Vagina (tissue), 2 donors: ENCODE results near the gene C10orf90. TPM values are rescaled to one million over a fixed set of nuclear protein-coding genes. Genes with fewer than 3 reads are reported as not detected.
"Not testable (repeated sequence)": the region's sequence is repeated elsewhere in the genome, so short reads cannot be mapped to it uniquely, and the experiment has no call there.

Source experiments
- DNase-seq, 2 donors: peaks; one replicate each; pipeline ENCODE4 v3.0.0-alpha.2; 2017; ENCODE audit errors: extremely low spot score in 2 of 2
- H3K27ac ChIP-seq: fragments of 200-600 bp; sonication (generic); one replicate; pipeline ENCODE4 v1.5.1; 2019
- H3K27me3 ChIP-seq: fragments of 200-600 bp; sonication (generic); one replicate; pipeline ENCODE4 v1.5.1; 2019
- H3K36me3 ChIP-seq, 2 donors: fragments of 200-600 bp; sonication (generic); one replicate each; pipeline ENCODE4 v1.5.1; 2017 to 2019
- H3K4me1 ChIP-seq: fragments of 200-600 bp; sonication (generic); one replicate; pipeline ENCODE4 v1.5.1; 2019
- H3K4me3 ChIP-seq, 2 donors: fragments of 200-600 bp; sonication (generic); 1 replicate in 1 of 2; 2 replicates in 1 of 2; pipeline ENCODE4 v1.5.1; 2016 to 2019
- H3K9me3 ChIP-seq: fragments of 200-600 bp; sonication (generic); one replicate; pipeline ENCODE4 v1.5.1; 2019
- CTCF ChIP-seq, 3 experiments: fragments of 450-650 bp in 2 of 3; fragments of 200-600 bp in 1 of 3; sonication (generic) in 1 of 3; IDR thresholded peaks; one replicate each; pipeline ENCODE4 v1.5.1; 2017 to 2019; ENCODE audit warnings: antibody characterized with exemption in 3 of 3, mild to moderate bottlenecking in 2 of 3, moderate library complexity in 2 of 3
- POLR2A ChIP-seq, 2 donors: fragments of 450-650 bp; IDR thresholded peaks; one replicate each; pipeline ENCODE4 v1.6.1; 2017; ENCODE audit warnings: antibody characterized with exemption in 2 of 2, mild to moderate bottlenecking in 2 of 2, moderate library complexity in 2 of 2
- POLR2AphosphoS5 ChIP-seq, 2 donors: sonication (generic); formaldehyde crosslinking; IDR thresholded peaks; one replicate each; pipeline ENCODE4 v1.9.0; 2017; ENCODE audit warnings: antibody characterized with exemption in 2 of 2, mild to moderate bottlenecking in 2 of 2, low read depth in 1 of 2; ENCODE audit not compliant: insufficient read depth in 1 of 2
- intact Hi-C: fragments of 100-400 bp; cut with DNase I; formaldehyde crosslinking; loops from one replicate; pipeline ENCODE4 v1.15.1; 2023
- total RNA-seq: library from RNA; depleted of rRNA; stranded (reverse); fragments of >200 nt; gene quantifications from one replicate; pipeline ENCODE4 v1.2.3, GENCODE V29; 2016

C10orf90 gene
- total RNA-seq, 1 donor from 2014 or later = not detected

GRCh38 chr10:126563361-126563760 lies 107.1 kb downstream of the C10orf90 start:
- TF ChIP-seq CTCF (IDR thresholded peaks at IDR 0.05) (no peak), POLR2A (IDR thresholded peaks at IDR 0.05) (no peak), POLR2AphosphoS5 (IDR thresholded peaks at IDR 0.05; ENCODE audit: insufficient read depth in 1 of 2, low read depth in 1 of 2) (no peak)
- intact Hi-C loops = no loop called here
- Histone ChIP-seq H3K27me3 (no peaks in the 10 kb centered on the region), H3K27ac (no peak overlapping the region), H3K4me3 (no peak overlapping the region), H3K36me3 (no peaks in the 10 kb centered on the region), H3K4me1 (no peaks in the 10 kb centered on the region), H3K9me3 (no peaks in the 10 kb centered on the region)
- DNase-seq = no peak

- H3K27ac ChIP-seq = no peak overlapping the region
- no peaks in the 10 kb centered on the region for H3K36me3 ChIP-seq
- TF ChIP-seq CTCF (IDR thresholded peaks at IDR 0.05) (no peak), POLR2AphosphoS5 (IDR thresholded peaks at IDR 0.05; ENCODE audit: insufficient read depth in 1 of 2, low read depth in 1 of 2) (no peak), POLR2A (IDR thresholded peaks at IDR 0.05) (no peak)
- H3K4me1 ChIP-seq = no peaks in the 10 kb centered on the region
- no peaks in the 10 kb centered on the region for H3K27me3 ChIP-seq
- no peak for DNase-seq
- no peaks in the 10 kb centered on the region for H3K9me3 ChIP-seq
- H3K4me3 ChIP-seq = no peak overlapping the region
- intact Hi-C loops = no loop called here
Observed at GRCh38 chr10:126561921-126562680, 108.4 kb downstream of the C10orf90 start.

- no peak overlapping the region for H3K27ac ChIP-seq
- DNase-seq = no peak
- H3K4me3 ChIP-seq = peak overlapping the region in 1 of 2 donors; percentile 19
- intact Hi-C loops = no loop called here
- H3K36me3 ChIP-seq = no peaks in the 10 kb centered on the region
- no peaks in the 10 kb centered on the region for H3K9me3 ChIP-seq
- H3K27me3 ChIP-seq = no peaks in the 10 kb centered on the region
- TF ChIP-seq POLR2A (IDR thresholded peaks at IDR 0.05) (no peak), POLR2AphosphoS5 (IDR thresholded peaks at IDR 0.05; ENCODE audit: insufficient read depth in 1 of 2, low read depth in 1 of 2) (no peak), CTCF (IDR thresholded peaks at IDR 0.05) (no peak)
- no peaks in the 10 kb centered on the region for H3K4me1 ChIP-seq
Observed at GRCh38 chr10:126561294-126561920, 109.1 kb downstream of the C10orf90 start.

GRCh38 chr10:126558881-126559280 lies 111.6 kb downstream of the C10orf90 start:
- Histone ChIP-seq H3K27me3 (no peaks in the 10 kb centered on the region), H3K9me3 (no peaks in the 10 kb centered on the region), H3K4me1 (no peaks in the 10 kb centered on the region), H3K4me3 (no peak overlapping the region), H3K36me3 (no peaks in the 10 kb centered on the region), H3K27ac (no peak overlapping the region)
- intact Hi-C loops = no loop called here
- no peak for DNase-seq
- TF ChIP-seq CTCF (IDR thresholded peaks at IDR 0.05) (no peak), POLR2A (IDR thresholded peaks at IDR 0.05) (no peak), POLR2AphosphoS5 (IDR thresholded peaks at IDR 0.05; ENCODE audit: insufficient read depth in 1 of 2, low read depth in 1 of 2) (no peak)

- Histone ChIP-seq H3K27ac (no peak overlapping the region), H3K36me3 (no peaks in the 10 kb centered on the region), H3K9me3 (no peaks in the 10 kb centered on the region), H3K4me1 (no peaks in the 10 kb centered on the region), H3K4me3 (no peak overlapping the region), H3K27me3 (no peaks in the 10 kb centered on the region)
- DNase-seq = no peak
- TF ChIP-seq POLR2AphosphoS5 (IDR thresholded peaks at IDR 0.05; ENCODE audit: insufficient read depth in 1 of 2, low read depth in 1 of 2) (no peak), CTCF (IDR thresholded peaks at IDR 0.05) (no peak)
- intact Hi-C loops = no loop called here
Observed at GRCh38 chr10:126551202-126551601, 119.3 kb downstream of the C10orf90 start.

GRCh38 chr10:126550586-126550985 lies 119.9 kb downstream of the C10orf90 start:
- H3K9me3 ChIP-seq, H3K4me1 ChIP-seq, H3K4me3 ChIP-seq, H3K27me3 ChIP-seq, DNase-seq, H3K27ac ChIP-seq, intact Hi-C loops, H3K36me3 ChIP-seq: not testable (repeated sequence)
